ENCODE measurements around the gene TUT1. TPM values are rescaled to one million over a fixed set of nuclear protein-coding genes. Genes with fewer than 3 reads are reported as not detected.

The TUT1 gene
- total RNA-seq, 1 donor from 2014 or later = 30.4 TPM

GRCh38 chr11:62542111-62542745 lies 49.1 kb downstream of the TUT1 start:
- DNase-seq (ENCODE audit: low spot score) = no peak

DNA sequence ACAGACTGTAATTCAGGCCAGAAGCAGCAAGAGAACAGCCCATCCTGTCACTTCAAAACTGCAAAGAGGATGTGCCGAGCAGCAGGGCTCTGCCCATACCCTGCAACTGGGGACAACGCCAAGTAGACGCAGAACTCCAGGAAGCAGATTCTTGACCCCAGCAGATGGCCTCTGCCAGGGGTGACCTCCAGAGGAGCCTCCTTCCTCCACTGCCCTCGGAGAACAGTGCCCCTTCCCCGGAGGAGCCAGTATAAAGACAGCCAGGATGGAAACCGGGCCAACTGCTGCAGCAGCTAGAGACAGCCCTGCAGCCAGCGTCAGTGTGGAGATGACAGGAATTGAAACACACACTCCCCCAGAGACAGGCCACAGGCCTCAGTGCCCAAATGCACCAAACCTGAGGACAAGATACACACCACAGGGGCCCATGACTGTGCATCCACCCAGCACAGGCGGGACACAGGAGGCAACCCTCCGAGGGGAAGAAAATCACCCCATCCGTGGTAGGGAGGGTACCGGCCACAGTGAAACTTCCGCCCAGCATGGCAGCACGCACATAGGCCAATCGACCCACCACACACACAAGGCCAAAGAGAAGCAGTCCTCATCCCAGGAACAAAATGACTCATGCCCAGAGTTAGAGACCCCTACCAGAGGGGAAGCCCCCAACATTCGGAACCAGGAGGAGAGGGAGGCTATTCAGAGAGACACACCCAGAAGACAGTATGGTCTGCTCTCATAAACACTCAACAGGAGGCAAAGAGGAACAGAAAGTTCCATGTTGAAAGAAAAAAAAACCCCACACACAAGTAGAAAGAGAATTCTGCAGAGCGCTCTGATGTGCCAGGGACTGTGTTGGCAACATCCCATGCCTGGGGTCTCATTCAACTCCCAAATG lies 50.3 kb downstream of the TUT1 start:
- DNase-seq (ENCODE audit: low spot score) = peak; percentile 62

GRCh38 chr11:62539238-62539925 lies 51.9 kb downstream of the TUT1 start:
- DNase-seq (ENCODE audit: low spot score) = peak; percentile 87

DNA sequence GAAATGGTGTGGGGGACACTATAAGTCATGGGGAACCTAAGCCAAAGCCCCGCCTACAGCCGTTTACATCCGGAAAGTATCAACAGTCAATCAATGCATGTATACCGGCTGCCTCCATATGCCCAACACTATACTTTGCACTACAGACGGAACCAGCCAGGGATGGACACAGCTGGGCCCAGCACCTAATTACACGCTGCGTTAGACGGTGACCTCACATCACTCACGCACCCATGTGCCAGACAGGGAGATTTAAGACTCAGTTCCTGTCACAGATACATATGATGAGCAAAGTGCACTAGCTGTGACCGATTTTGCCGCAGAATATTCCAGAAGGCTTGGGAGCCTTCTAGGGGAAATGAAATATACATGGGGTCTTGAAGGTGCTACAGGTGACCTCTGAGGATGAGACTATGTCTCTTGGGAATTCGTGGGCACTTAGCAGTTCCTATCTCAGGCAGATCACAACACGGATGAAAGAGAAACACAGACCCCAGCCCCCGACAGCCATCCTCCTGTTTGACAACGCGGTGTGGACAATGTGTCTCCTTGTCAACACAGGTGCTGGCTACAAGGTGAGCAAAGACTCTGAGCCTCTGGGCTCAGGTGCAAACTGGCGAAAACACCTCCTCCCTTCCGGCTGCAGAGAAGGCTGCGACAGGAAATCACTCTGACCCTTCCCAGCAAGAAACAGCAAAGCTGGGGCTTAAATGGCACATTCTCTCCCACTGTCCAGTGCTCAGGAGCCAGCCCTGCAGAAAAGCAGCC lies 52.7 kb downstream of the TUT1 start:
- no peak for DNase-seq (ENCODE audit: low spot score)

DNA sequence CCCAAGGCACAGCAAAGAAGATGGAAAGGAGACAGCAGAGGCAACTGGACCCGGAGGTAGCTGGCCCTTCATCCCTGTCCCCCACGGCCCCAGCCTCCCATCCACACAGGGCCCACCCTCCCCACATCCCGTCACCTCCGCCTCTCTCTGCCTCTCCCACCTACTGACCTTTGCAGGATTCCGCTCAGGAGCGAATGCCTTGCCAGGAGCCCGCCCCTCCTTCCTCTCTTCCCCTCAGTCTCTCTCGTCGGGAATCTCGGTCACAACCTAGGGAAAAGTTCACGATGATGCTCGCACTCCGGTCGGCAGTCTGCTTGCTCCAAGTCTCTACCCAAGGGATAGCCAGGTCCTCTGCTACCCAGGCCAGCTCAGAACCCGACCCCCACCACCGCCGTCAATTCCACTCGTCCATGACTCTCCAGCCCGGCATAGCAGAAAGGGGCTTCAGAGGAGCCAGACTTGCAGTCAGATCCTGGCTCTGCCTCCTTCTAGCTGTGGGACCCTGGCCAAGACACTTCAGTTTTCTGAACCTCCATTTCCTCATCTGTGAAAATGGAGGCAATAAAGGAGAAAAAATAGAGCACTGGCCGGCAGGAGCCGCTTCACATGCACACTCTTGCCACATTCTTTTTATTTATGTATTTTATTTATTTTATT lies 54.9 kb downstream of the TUT1 start:
- DNase-seq (ENCODE audit: low spot score) = no peak

GRCh38 chr11:62535802-62536201 lies 55.5 kb downstream of the TUT1 start:
- no peak for DNase-seq (ENCODE audit: low spot score)

GRCh38 chr11:62534779-62535545 lies 56.4 kb downstream of the TUT1 start:
- DNase-seq (ENCODE audit: low spot score) = no peak

DNA sequence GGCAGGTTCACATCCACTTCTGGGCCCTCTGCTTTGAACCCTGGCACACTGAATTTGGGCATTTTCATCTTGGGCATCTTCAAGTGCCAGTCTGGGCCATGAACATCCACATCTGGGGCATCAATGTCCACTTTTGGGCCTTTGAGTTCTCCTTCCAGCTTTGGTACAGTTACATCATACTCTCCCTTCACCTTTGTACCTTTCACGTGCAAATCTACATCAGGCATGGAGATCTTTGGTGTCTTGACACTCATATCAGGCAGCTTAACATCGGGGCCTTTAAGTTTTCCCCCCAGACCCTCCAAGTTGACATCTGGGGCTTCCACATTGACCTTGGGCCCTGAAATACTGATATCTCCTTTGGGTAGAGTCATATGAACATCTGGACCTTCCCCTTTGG lies 59.2 kb downstream of the TUT1 start:
- no peak for DNase-seq (ENCODE audit: low spot score)

Other genes with a start within 250 kb of the TUT1 start
- not detected for gene SCGB1A1, start 172.5 kb downstream of the TUT1 start, total RNA-seq
- 546 TPM for gene AHNAK, start 44.7 kb downstream of the TUT1 start, total RNA-seq
- gene EEF1G, start 17.6 kb downstream of the TUT1 start, total RNA-seq = 1,627 TPM
- 128 TPM for gene MTA2, start 10.3 kb upstream of the TUT1 start, total RNA-seq
- 83.2 TPM for gene EML3, start 21.3 kb upstream of the TUT1 start, total RNA-seq
- gene ROM1, start 21.7 kb upstream of the TUT1 start, total RNA-seq = 5.4 TPM
- 50.7 TPM for gene B3GAT3, start 30.5 kb upstream of the TUT1 start, total RNA-seq
- 271 TPM for gene GANAB, start 55.1 kb upstream of the TUT1 start, total RNA-seq
- 19.2 TPM for gene INTS5, start 61.8 kb upstream of the TUT1 start, total RNA-seq
- gene C11orf98, start 73.7 kb upstream of the TUT1 start, total RNA-seq = 52.6 TPM
- gene CSKMT, start 73.8 kb upstream of the TUT1 start, total RNA-seq = 20.7 TPM
- gene UQCC3, start 80.2 kb upstream of the TUT1 start, total RNA-seq = 6.6 TPM
- 9.8 TPM for gene LBHD1, start 80.7 kb upstream of the TUT1 start, total RNA-seq
- gene UBXN1, start 87.5 kb upstream of the TUT1 start, total RNA-seq = 90.5 TPM
- gene LRRN4CL, start 98.0 kb upstream of the TUT1 start, total RNA-seq = 5.0 TPM
- gene BSCL2, start 115.9 kb upstream of the TUT1 start, total RNA-seq = 55.9 TPM
- not detected for gene GNG3, start 116.2 kb upstream of the TUT1 start, total RNA-seq
- gene HNRNPUL2, start 135.9 kb upstream of the TUT1 start, total RNA-seq = 50.4 TPM
- 36.7 TPM for gene TTC9C, start 137.0 kb upstream of the TUT1 start, total RNA-seq
- gene ZBTB3, start 162.6 kb upstream of the TUT1 start, total RNA-seq = 16.0 TPM
- 76.6 TPM for gene POLR2G, start 170.1 kb upstream of the TUT1 start, total RNA-seq
- 22.1 TPM for gene TAF6L, start 179.9 kb upstream of the TUT1 start, total RNA-seq
- gene TMEM179B, start 195.9 kb upstream of the TUT1 start, total RNA-seq = 63.9 TPM
- 18.4 TPM for gene TMEM223, start 200.5 kb upstream of the TUT1 start, total RNA-seq
- gene NXF1, start 213.9 kb upstream of the TUT1 start, total RNA-seq = 94.6 TPM
- 30.1 TPM for gene STX5, start 240.5 kb upstream of the TUT1 start, total RNA-seq
- not detected for gene TEX54, start 241.3 kb upstream of the TUT1 start, total RNA-seq
- 58.8 TPM for gene WDR74, start 248.1 kb upstream of the TUT1 start, total RNA-seq

Measured in ureter (tissue), 1 donor.